Head of caudate nucleus (tissue), 42 donors: ENCODE measurements around the gene RASA1.

Experiments used
- DNase-seq, 42 donors: peaks; one replicate each; pipeline versions ENCODE4 v3.0.0 to v3.0.0-alpha.2; 2020 to 2021; ENCODE audit warnings: mixed read lengths in 7 of 42
- intact Hi-C: fragments of 100-400 bp; cut with DNase I; formaldehyde crosslinking; loops from one replicate; pipeline ENCODE4 v1.15.0; 2022

RASA1 gene

DNA sequence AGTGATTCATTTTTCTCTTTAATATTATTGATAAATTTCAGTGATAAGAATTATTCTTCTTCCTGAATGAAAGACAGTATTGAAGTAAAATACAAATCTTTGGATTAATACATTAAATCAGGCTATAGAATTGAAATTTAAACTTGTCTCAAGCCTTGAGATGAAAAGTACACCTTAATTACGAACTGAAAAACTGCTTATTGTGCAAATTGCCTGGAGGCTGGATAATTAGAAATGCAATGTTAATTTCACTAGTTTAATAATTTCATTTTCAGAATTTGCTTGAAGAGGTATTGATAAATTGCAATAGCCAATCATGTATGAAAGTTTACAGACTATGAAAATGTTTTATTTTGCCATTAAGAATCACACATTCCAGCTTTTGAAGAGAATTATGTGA lies 156.1 kb downstream of the RASA1 start:
- intact Hi-C loops, result no loop called here
- DNase-seq, result no peak

DNA sequence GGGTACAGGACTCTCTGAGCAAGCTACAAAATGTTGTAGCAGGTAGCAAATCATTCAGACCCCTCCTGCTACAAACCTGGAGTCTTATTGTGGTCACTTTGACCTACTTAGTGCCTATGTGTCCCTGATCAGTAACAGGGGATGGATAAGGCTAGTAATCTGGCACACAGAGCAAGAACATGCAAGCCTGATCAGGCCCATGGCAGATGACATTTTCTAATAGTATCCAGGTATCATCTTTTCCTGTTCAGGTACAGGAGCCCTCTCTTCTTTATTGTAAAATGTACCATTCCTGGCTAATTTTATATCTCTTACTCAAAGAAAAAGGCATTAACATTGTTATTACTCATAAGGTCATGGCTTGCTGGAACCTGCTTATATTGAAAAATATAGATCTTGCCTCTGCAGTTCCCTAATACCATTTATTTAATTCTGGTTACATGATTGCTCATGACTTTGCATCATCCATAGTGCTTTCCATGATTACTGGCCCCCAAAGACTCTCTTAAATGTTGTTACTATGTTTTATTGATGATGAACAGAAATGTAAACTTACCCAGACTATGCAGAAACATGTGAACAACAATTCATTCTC lies 163.3 kb downstream of the RASA1 start:
- intact Hi-C loops, result no loop called here
- DNase-seq, result no peak

DNA sequence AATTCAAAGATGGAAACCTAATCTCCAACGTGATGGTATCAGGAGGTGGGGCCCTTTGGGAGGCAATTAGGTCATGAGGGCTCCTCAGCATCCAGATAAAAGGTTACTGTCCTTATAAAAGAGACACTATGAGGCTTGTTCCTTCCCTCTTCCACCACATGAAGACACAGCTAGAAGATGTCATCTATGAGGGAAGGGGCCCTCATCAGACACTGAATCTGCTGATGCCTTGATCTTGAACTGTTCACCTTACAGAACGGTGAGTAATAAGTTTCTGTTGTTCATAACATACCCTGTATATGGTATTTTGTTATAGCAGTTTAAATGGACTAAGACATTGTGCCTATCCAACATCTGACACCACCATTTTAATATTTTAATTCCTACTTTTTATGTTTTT lies 164.8 kb downstream of the RASA1 start:
- DNase-seq, result no peak
- intact Hi-C loops, result no loop called here

DNA sequence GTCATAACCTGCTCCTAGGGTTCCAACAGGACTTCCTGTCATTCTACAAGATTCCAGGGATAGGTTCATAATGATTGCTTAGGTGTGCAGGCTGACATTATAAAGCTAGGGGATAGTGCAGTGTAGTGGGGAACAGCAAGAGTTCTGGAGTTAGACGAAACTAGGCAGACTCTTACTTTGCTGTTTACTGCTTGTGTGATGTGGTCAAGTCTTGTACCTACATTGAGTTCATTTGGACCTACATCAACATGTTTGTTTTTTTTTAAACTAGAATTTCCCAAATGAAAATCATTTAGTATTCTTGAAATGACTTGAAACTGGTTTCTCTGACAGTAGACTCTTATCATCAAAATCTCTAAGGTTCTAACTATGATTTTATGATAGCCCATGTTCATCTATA lies 166.3 kb downstream of the RASA1 start:
- DNase-seq, result no peak
- intact Hi-C loops, result no loop called here

DNA sequence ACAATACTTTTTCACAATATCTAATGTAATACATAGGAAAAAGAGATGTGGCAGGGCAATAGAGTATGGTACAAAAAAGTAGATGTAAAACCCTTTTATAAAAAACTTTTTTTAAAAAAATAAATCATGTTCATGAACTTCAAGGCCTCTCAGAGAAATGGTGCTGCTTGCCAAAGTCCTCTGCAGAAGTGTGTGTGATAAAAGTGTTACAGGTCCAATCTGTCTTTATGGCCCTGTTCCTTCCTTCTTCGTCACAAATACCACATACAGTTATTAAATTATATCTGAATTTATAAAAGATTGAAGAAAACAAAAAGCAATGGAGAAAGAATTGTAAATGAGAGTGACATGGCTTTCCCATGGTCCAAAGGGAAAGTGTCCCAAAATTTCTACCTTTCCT lies 166.8 kb downstream of the RASA1 start:
- no peak for DNase-seq
- intact Hi-C loops, result no loop called here

GRCh38 chr5:87435144-87435694 lies 167.5 kb downstream of the RASA1 start:
- DNase-seq, result no peak
- intact Hi-C loops, result no loop called here

DNA sequence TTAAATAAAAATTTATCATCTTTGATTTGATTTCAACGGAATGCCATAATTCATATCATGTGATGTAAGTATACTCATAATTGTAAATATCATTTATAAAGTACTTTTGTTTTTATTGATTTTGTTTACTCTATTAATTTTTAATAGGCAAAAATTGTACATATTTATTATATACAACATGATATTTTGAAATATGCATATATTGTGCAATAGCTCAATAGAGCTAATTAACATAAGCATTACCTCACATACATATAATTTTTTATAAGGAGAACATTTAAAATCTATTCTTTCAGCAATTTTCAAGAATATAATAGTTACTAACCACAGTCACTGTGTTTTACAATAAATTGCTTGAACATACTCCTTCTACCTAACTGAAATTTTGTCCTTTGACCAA lies 170.0 kb downstream of the RASA1 start:
- intact Hi-C loops, result no loop called here
- no peak for DNase-seq

DNA sequence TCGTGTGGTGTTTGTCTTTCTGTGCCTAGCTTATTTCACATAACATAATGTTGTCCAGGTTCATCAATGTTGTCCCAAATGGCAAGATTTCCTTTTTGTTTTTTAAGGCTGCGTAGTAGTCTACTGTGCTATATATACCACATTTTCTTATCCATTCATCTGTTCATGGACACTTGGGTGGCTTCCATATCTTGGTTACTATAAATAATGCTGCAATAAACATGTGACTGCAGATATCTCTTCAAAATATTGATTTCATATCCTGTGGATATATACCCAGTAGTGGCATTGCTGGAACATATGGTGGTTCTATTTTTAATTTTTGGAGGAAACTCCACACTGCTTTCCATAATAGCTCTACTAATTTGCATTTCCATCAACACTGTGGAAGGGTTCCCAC lies 170.5 kb downstream of the RASA1 start:
- DNase-seq, result no peak
- intact Hi-C loops, result no loop called here
